CD4-positive, alpha-beta T cell (primary cell): ENCODE data around the gene PAEP. TPM values are rescaled to one million over a fixed set of nuclear protein-coding genes. Genes with fewer than 3 reads are reported as not detected.

ENCODE experiments used
- ATAC-seq: fragments of 200-7000 bp; cut with Tn5 transposase; one replicate; pipeline ENCODE4 v1.10.0; 2022; ENCODE audit warnings: mild to moderate bottlenecking; ENCODE audit not compliant: poor library complexity
- CTCF ChIA-PET: fragments of 350-600 bp; sonication (Branson Sonifier 250); formaldehyde crosslinking; loops from one replicate; lab custom pipeline; 2021; ENCODE audit warnings: antibody characterized with exemption, inconsistent platforms; lab: Charles Lee
- POLR2A ChIA-PET: fragments of 350-600 bp; sonication (Branson Sonifier 250); formaldehyde crosslinking; loops from one replicate; lab custom pipeline; 2021; ENCODE audit warnings: antibody characterized with exemption, inconsistent platforms; lab: Charles Lee
- DNase-seq, 14 experiments: peaks; one replicate each; pipeline ENCODE4 v3.0.0-alpha.2; 2013 to 2020; ENCODE audit warnings: mixed read lengths in 2 of 14
- H3K27ac ChIP-seq, 2 donors: one replicate each; pipeline versions ENCODE4 v1.5.1 to v1.7.0; 2013; ENCODE audit warnings: low read length in 2 of 2, low read depth in 1 of 2, mild to moderate bottlenecking in 1 of 2
- H3K27me3 ChIP-seq, 2 experiments: 1 replicate in 1 of 2; 2 replicates in 1 of 2; pipeline versions ENCODE4 v1.6.1 to v1.7.0; 2013; ENCODE audit warnings: low read length in 2 of 2, control low read depth in 1 of 2, mild to moderate bottlenecking in 1 of 2, moderate library complexity in 1 of 2; ENCODE audit not compliant: insufficient read depth in 2 of 2, control insufficient read depth in 1 of 2
- H3K36me3 ChIP-seq: one replicate; pipeline ENCODE4 v1.6.1; 2013; ENCODE audit warnings: low read length, control low read depth; ENCODE audit not compliant: insufficient read depth
- H3K4me1 ChIP-seq: one replicate; pipeline ENCODE4 v1.6.1; 2013; ENCODE audit warnings: low read length, control low read depth; ENCODE audit not compliant: insufficient read depth
- H3K4me3 ChIP-seq: one replicate; pipeline ENCODE4 v1.5.1; 2013; ENCODE audit warnings: mild to moderate bottlenecking, low read length, moderate library complexity
- H3K9me3 ChIP-seq, 2 experiments: 1 replicate in 1 of 2; 2 replicates in 1 of 2; pipeline versions ENCODE4 v1.6.1 to v1.7.0; 2013; ENCODE audit warnings: low read length in 2 of 2, mild to moderate bottlenecking in 2 of 2, control low read depth in 1 of 2, moderate library complexity in 1 of 2; ENCODE audit not compliant: control insufficient read depth in 1 of 2, insufficient read depth in 1 of 2
- H3K27ac Mint-ChIP-seq: one replicate; pipeline ENCODE4 v1.8.0; 2020; ENCODE audit warnings: mixed read lengths
- H3K27me3 Mint-ChIP-seq: one replicate; pipeline ENCODE4 v1.8.0; 2021; ENCODE audit warnings: mixed read lengths
- H3K36me3 Mint-ChIP-seq: one replicate; pipeline ENCODE4 v1.8.0; 2021; ENCODE audit warnings: low read depth, mixed read lengths
- H3K4me1 Mint-ChIP-seq: one replicate; pipeline ENCODE4 v1.8.0; 2021; ENCODE audit warnings: low read depth, mixed read lengths
- H3K4me3 Mint-ChIP-seq: one replicate; pipeline ENCODE4 v1.8.0; 2020; ENCODE audit warnings: mild to moderate bottlenecking, mixed read lengths
- H3K9me3 Mint-ChIP-seq: one replicate; pipeline ENCODE4 v1.8.0; 2020; ENCODE audit warnings: mixed read lengths
- intact Hi-C, 2 experiments: fragments of 100-400 bp; cut with DNase I in 1 of 2; cut with micrococcal nuclease in 1 of 2; formaldehyde crosslinking; loops; one replicate each; pipeline versions ENCODE4 v1.15.1 to v1.9.0; 2023 to 2025; cut with DNase I, micrococcal nuclease
- total RNA-seq, 174 experiments: library from RNA in 2 of 174; stranded (reverse) in 2 of 174; gene quantifications; one replicate each; pipeline ENCODE4 v1.2.3 and lab custom pipeline; 2021 to 2026
- TF ChIP-seq, protein P1 (sequence below): fragments of 200-600 bp; IDR thresholded peaks from one replicate; pipeline ENCODE4 v1.8.0; 2022; ENCODE audit warnings: antibody characterized with exemption, mild to moderate bottlenecking

The PAEP gene
- total RNA-seq, 2 experiments from 2014 or later: not detected

DNA sequence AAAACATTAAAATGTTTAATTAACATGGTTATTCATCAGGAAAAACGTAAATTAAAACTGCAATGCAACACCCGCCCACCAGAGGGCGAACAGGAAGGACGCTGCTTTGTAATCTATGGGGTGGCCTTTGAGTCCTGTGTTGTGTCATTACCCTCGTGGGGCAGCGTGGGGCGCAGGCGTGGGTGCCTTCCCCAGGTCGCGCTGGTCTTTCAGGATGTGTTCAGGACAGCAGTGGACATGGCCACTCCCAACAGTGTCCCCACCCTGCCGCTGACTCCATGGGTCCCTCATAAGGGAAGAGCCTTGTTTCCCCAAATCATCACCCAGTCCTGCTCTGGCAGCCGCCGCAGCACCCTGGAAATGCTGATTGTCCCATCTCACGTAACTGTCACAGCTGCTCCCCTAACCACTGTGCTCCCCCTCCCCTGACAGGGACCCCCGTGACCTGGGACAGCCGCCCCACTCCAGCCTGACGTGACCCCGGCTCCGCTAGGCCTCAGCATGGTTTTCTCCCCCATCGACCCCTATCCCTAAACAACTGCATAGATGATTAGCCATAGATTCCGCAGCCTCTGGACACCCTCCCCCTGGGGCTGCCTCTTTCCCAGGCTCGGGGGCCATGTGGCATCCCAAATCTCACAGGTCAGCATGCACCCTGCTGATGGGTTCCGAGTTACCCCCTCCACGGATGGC is 41.4 kb downstream of the PAEP start:
- DNase-seq (peak; percentile 22 to 70 (median 45)), ATAC-seq (no peak)
- Histone ChIP-seq H3K4me3 (no peak overlapping the region), H3K36me3 (no peaks in the 10 kb centered on the region), H3K9me3 (no peaks in the 10 kb centered on the region), H3K27ac (no peak overlapping the region), H3K27me3 (peaks cover 0 to 6% of the 10 kb centered on the region in 2 experiments), H3K4me1 (peaks cover 5% of the 10 kb centered on the region)
- Mint-ChIP-seq H3K4me1 (no peaks in the 10 kb centered on the region), H3K4me3 (no peak overlapping the region), H3K27me3 (peaks cover 27% of the 10 kb centered on the region), H3K36me3 (no peaks in the 10 kb centered on the region), H3K27ac (no peak overlapping the region), H3K9me3 (no peaks in the 10 kb centered on the region)
- CTCF ChIA-PET: no interaction called here
- POLR2A ChIA-PET: no interaction called here
- intact Hi-C loops: loop anchor here in 1 of 2 experiments (5.0 to 10.0 kb wide), 2 partner anchors 519 to 682 kb away; no protein-coding TSS in a partner anchor
- TF ChIP-seq, protein P1, sequence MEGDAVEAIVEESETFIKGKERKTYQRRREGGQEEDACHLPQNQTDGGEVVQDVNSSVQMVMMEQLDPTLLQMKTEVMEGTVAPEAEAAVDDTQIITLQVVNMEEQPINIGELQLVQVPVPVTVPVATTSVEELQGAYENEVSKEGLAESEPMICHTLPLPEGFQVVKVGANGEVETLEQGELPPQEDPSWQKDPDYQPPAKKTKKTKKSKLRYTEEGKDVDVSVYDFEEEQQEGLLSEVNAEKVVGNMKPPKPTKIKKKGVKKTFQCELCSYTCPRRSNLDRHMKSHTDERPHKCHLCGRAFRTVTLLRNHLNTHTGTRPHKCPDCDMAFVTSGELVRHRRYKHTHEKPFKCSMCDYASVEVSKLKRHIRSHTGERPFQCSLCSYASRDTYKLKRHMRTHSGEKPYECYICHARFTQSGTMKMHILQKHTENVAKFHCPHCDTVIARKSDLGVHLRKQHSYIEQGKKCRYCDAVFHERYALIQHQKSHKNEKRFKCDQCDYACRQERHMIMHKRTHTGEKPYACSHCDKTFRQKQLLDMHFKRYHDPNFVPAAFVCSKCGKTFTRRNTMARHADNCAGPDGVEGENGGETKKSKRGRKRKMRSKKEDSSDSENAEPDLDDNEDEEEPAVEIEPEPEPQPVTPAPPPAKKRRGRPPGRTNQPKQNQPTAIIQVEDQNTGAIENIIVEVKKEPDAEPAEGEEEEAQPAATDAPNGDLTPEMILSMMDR: peak; percentile 77

- intact Hi-C loops: loop anchor here in 1 of 2 experiments (5.0 to 10.0 kb wide), 2 partner anchors 518 to 680 kb away; no protein-coding TSS in a partner anchor
- no peak overlapping the region for H3K4me3 ChIP-seq
- H3K27me3 Mint-ChIP-seq: peaks cover 19% of the 10 kb centered on the region
- H3K36me3 ChIP-seq: no peaks in the 10 kb centered on the region
- peaks cover 5% of the 10 kb centered on the region for H3K4me1 ChIP-seq
- TF ChIP-seq, protein P1: no peak
- no peak overlapping the region for H3K27ac Mint-ChIP-seq
- no peaks in the 10 kb centered on the region for H3K4me1 Mint-ChIP-seq
- peaks cover 0 to 6% of the 10 kb centered on the region in 2 experiments for H3K27me3 ChIP-seq
- no peak overlapping the region for H3K27ac ChIP-seq
- POLR2A ChIA-PET: no interaction called here
- no peaks in the 10 kb centered on the region for H3K36me3 Mint-ChIP-seq
- DNase-seq (peak in 2 of 14 experiments; percentile 20 to 26), ATAC-seq (no peak)
- CTCF ChIA-PET: no interaction called here
- H3K9me3 Mint-ChIP-seq: no peaks in the 10 kb centered on the region
- no peak overlapping the region for H3K4me3 Mint-ChIP-seq
- no peaks in the 10 kb centered on the region for H3K9me3 ChIP-seq
Observed at GRCh38 chr9:135604437-135605237, 43.1 kb downstream of the PAEP start.

- TF ChIP-seq, protein P1: no peak
- ChIA-PET CTCF (no interaction called here), POLR2A (no interaction called here)
- intact Hi-C loops: loop anchor here in 1 of 2 experiments (10.0 kb wide), 1 partner anchor 679 kb away; no protein-coding TSS in a partner anchor
- H3K27me3 Mint-ChIP-seq: peaks cover 15% of the 10 kb centered on the region
- DNase-seq (peak in 1 of 14 experiments; percentile 25), ATAC-seq (no peak)
- H3K36me3 ChIP-seq: no peaks in the 10 kb centered on the region
- peaks cover 5% of the 10 kb centered on the region for H3K4me1 ChIP-seq
- H3K4me3 Mint-ChIP-seq: no peak overlapping the region
- H3K27ac Mint-ChIP-seq: no peak overlapping the region
- peaks cover 0 to 5% of the 10 kb centered on the region in 2 experiments for H3K27me3 ChIP-seq
- H3K4me1 Mint-ChIP-seq: no peaks in the 10 kb centered on the region
- H3K36me3 Mint-ChIP-seq: no peaks in the 10 kb centered on the region
- no peak overlapping the region for H3K27ac ChIP-seq
- no peaks in the 10 kb centered on the region for H3K9me3 ChIP-seq
- H3K9me3 Mint-ChIP-seq: no peaks in the 10 kb centered on the region
- H3K4me3 ChIP-seq: no peak overlapping the region
Observed at GRCh38 chr9:135605238-135605781, 43.8 kb downstream of the PAEP start.
